ENCODE measurements around the gene SPO11.

SPO11 gene

GRCh38 chr20:57380081-57380750 lies 50.6 kb downstream of the SPO11 start:
- peaks cover 6% of the 10 kb centered on the region for H3K36me3 ChIP-seq (replicated peaks)
- in situ Hi-C loops (cut with HindIII; ENCODE audit: low pct_ligation_motif_present, low sequenced_read_pairs) = no loop called here
- H3K27ac ChIP-seq = no peak overlapping the region
- DNase-seq = no peak
- no peak for TF ChIP-seq CTCF (IDR thresholded peaks at IDR 0.05; ENCODE audit: low read depth, low read length, missing control alignments)
- no peak overlapping the region for H3K4me3 ChIP-seq (ENCODE audit: low read depth, low read length)
- H3K27me3 ChIP-seq (replicated peaks) = no peaks in the 10 kb centered on the region

GRCh38 chr20:57381596-57382503 lies 52.2 kb downstream of the SPO11 start:
- H3K4me3 ChIP-seq (ENCODE audit: low read depth, low read length) = no peak overlapping the region
- H3K27me3 ChIP-seq (replicated peaks) = no peaks in the 10 kb centered on the region
- H3K36me3 ChIP-seq (replicated peaks) = peaks cover 3% of the 10 kb centered on the region
- H3K27ac ChIP-seq = no peak overlapping the region
- peak; percentile 97 for TF ChIP-seq CTCF (IDR thresholded peaks at IDR 0.05; ENCODE audit: low read depth, low read length, missing control alignments)
- peak; percentile 72 for DNase-seq
- in situ Hi-C loops (cut with HindIII; ENCODE audit: low pct_ligation_motif_present, low sequenced_read_pairs) = no loop called here

GRCh38 chr20:57382516-57382915 lies 52.9 kb downstream of the SPO11 start:
- in situ Hi-C loops (cut with HindIII; ENCODE audit: low pct_ligation_motif_present, low sequenced_read_pairs) = no loop called here

GRCh38 chr20:57383447-57384347 lies 54.1 kb downstream of the SPO11 start:
- DNase-seq = no peak
- Histone ChIP-seq H3K27me3 (replicated peaks) (no peaks in the 10 kb centered on the region), H3K27ac (no peak overlapping the region), H3K4me3 (ENCODE audit: low read depth, low read length) (no peak overlapping the region), H3K36me3 (replicated peaks) (no peaks in the 10 kb centered on the region)
- in situ Hi-C loops (cut with HindIII; ENCODE audit: low pct_ligation_motif_present, low sequenced_read_pairs) = no loop called here
- no peak for TF ChIP-seq CTCF (IDR thresholded peaks at IDR 0.05; ENCODE audit: low read depth, low read length, missing control alignments)

More at GRCh38 chr20:57382516-57382915, 52.9 kb downstream of the SPO11 start:
- DNase-seq = no peak
- Histone ChIP-seq H3K27me3 (replicated peaks) (no peaks in the 10 kb centered on the region), H3K4me3 (ENCODE audit: low read depth, low read length) (no peak overlapping the region), H3K36me3 (replicated peaks) (peaks cover 3% of the 10 kb centered on the region), H3K27ac (no peak overlapping the region)
- no peak for TF ChIP-seq CTCF (IDR thresholded peaks at IDR 0.05; ENCODE audit: low read depth, low read length, missing control alignments)

- Histone ChIP-seq H3K4me3 (ENCODE audit: low read depth, low read length) (no peak overlapping the region), H3K27me3 (replicated peaks) (no peaks in the 10 kb centered on the region), H3K36me3 (replicated peaks) (no peaks in the 10 kb centered on the region), H3K27ac (no peak overlapping the region)
- DNase-seq = no peak
- in situ Hi-C loops (cut with HindIII; ENCODE audit: low pct_ligation_motif_present, low sequenced_read_pairs) = no loop called here
- no peak for TF ChIP-seq CTCF (IDR thresholded peaks at IDR 0.05; ENCODE audit: low read depth, low read length, missing control alignments)
Observed at GRCh38 chr20:57384486-57384885, 54.9 kb downstream of the SPO11 start.

Measured in brain microvascular endothelial cell (primary cell).